ENCODE data around the gene TMPRSS11E.

DNA sequence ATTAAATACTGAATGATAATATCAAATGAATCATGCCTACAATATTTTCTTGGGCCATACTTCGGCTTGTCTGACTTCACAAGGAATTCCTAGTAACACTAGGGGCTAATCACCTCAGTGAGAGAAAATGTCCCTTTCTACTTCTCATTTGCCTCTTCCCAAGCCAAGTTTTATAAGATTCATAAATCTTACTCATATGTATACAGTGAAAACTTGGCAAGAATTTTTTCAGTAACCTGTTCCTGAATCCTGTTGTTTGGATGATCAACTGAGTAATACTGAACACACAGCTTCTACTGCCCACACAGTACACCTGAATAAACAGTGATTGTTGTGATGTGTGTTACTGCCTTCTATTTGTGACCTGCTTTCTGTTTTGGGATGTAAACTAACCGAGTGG, 16.5 kb downstream of the TMPRSS11E start:
- TF ChIP-seq CTCF (IDR thresholded peaks at IDR 0.05; ENCODE audit: insufficient read depth, low read depth, low read length) (no peak), EZH2 (IDR thresholded peaks at IDR 0.05; ENCODE audit: insufficient read depth, low read length) (no peak)

All from astrocyte (in vitro differentiated cells and primary cell).